Tibial artery (tissue), 4 donors: ENCODE results near the gene ZFPL1.

Experiments
- DNase-seq, 2 donors: peaks; one replicate each; pipeline ENCODE4 v3.0.0-alpha.2; 2019
- H3K27ac ChIP-seq, 2 donors: fragments of 200-600 bp; sonication (generic) in 1 of 2; 1 replicate in 1 of 2; 2 replicates in 1 of 2; pipeline ENCODE4 v1.5.1; 2018 to 2019; ENCODE audit warnings: mild to moderate bottlenecking in 1 of 2
- H3K27me3 ChIP-seq, 2 donors: fragments of 200-600 bp; sonication (generic) in 1 of 2; one replicate each; pipeline versions ENCODE4 v1.5.1 to v1.6.0; 2016 to 2019
- H3K36me3 ChIP-seq, 3 donors: fragments of 200-600 bp; sonication (generic) in 2 of 3; one replicate each; pipeline ENCODE4 v1.5.1; 2016 to 2019; ENCODE audit warnings: mild to moderate bottlenecking in 2 of 3
- H3K4me1 ChIP-seq, 4 donors: fragments of 200-600 bp; sonication (generic) in 2 of 4; 1 replicate in 3 of 4; 2 replicates in 1 of 4; pipeline ENCODE4 v1.5.1; 2016 to 2019
- H3K4me3 ChIP-seq, 2 donors: fragments of 200-600 bp; sonication (generic) in 1 of 2; 1 replicate in 1 of 2; 2 replicates in 1 of 2; pipeline ENCODE4 v1.5.1; 2018 to 2019; ENCODE audit warnings: mild to moderate bottlenecking in 2 of 2
- H3K9me3 ChIP-seq, 3 donors: fragments of 200-600 bp; sonication (generic) in 1 of 3; one replicate each; pipeline ENCODE4 v1.5.1; 2016 to 2019
- intact Hi-C: fragments of 100-400 bp; cut with DNase I; formaldehyde crosslinking; loops from one replicate; pipeline ENCODE4 v1.15.0; 2023; ENCODE audit warnings: low total_unique reads
- TF ChIP-seq, protein P1 (sequence below), 2 experiments: fragments of 200-600 bp in 1 of 2; fragments of 450-650 bp in 1 of 2; IDR thresholded peaks; one replicate each; pipeline ENCODE4 v1.5.1; 2017 to 2019; ENCODE audit warnings: antibody characterized with exemption in 2 of 2, mild to moderate bottlenecking in 1 of 2, moderate library complexity in 1 of 2

The ZFPL1 gene

DNA sequence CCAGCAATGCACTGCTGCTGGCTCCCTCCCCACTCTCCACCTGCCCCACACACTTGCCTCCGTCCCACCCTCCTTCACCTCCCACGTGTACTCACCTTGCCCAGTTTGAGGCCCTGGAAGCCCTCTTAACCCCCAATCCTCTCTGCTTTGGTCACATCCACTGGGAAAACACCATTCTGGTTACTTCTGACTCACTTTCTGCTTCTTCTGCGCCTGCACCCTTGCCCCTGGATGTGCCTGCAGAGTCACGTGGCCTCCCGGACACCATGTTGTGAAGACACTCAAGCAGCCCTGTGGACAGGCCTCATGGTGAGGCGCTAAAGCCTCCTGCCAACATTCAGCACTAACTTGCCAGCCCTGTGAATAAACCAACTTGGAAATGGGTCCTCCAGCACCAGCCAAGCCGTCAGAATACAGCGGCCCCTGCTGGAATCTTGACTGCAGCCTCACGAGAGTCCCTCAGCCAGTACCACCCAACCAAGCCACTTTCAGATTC, 23.1 kb upstream of the ZFPL1 start:
- Histone ChIP-seq H3K9me3 (no peaks in the 10 kb centered on the region), H3K27ac (no peak overlapping the region), H3K4me3 (no peak overlapping the region), H3K4me1 (no peaks in the 10 kb centered on the region), H3K36me3 (no peaks in the 10 kb centered on the region), H3K27me3 (peaks cover 0 to 14% of the 10 kb centered on the region in 2 donors)
- no peak for DNase-seq
- TF ChIP-seq, protein P1, sequence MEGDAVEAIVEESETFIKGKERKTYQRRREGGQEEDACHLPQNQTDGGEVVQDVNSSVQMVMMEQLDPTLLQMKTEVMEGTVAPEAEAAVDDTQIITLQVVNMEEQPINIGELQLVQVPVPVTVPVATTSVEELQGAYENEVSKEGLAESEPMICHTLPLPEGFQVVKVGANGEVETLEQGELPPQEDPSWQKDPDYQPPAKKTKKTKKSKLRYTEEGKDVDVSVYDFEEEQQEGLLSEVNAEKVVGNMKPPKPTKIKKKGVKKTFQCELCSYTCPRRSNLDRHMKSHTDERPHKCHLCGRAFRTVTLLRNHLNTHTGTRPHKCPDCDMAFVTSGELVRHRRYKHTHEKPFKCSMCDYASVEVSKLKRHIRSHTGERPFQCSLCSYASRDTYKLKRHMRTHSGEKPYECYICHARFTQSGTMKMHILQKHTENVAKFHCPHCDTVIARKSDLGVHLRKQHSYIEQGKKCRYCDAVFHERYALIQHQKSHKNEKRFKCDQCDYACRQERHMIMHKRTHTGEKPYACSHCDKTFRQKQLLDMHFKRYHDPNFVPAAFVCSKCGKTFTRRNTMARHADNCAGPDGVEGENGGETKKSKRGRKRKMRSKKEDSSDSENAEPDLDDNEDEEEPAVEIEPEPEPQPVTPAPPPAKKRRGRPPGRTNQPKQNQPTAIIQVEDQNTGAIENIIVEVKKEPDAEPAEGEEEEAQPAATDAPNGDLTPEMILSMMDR (IDR thresholded peaks at IDR 0.05): peak; percentile 8 to 13
- intact Hi-C loops: no loop called here

DNA sequence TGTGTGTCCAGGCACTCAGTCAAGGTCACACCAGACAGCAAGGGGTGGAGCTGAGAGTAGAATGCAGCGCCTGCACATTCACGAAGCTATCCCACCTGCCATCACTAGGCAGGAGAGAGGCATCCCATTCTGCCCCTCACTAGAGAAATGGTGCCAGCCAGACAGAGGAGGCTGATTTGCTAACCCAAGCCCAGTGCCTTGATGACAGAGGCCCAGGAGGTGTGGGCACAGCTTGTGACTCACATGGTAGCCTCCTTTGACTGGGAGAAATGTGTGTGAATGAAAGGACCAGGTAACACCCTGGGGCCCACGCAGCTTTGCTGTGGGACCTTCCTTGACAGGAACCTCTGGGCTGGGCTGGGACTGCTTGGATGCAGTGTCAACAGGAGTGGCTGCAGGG, 20.5 kb upstream of the ZFPL1 start:
- intact Hi-C loops: no loop called here
- Histone ChIP-seq H3K27me3 (peaks cover 0 to 28% of the 10 kb centered on the region in 2 donors), H3K4me1 (no peaks in the 10 kb centered on the region), H3K36me3 (no peaks in the 10 kb centered on the region), H3K27ac (no peak overlapping the region), H3K4me3 (no peak overlapping the region), H3K9me3 (no peaks in the 10 kb centered on the region)
- TF ChIP-seq, protein P1 (IDR thresholded peaks at IDR 0.05): no peak
- DNase-seq: no peak

DNA sequence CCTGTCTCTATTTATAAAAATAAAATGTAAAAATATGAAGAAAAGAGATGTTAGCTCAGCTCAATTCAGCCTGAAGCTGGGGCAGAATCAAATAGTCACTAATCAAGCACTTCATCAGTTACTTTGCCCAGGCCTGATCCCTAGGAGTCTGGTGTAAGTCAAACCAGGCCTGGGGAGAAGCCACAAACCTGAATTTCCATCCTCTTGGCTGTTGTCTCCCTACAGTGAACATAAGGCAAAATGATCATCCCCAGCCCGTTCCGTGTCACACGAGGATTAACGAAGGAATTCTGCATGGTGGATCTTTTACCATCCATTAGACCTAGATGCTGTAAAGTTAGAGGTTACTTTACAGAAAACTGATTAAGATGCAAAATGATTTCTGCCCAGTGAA, 19.2 kb upstream of the ZFPL1 start:
- H3K9me3 ChIP-seq: no peaks in the 10 kb centered on the region
- no peaks in the 10 kb centered on the region for H3K36me3 ChIP-seq
- TF ChIP-seq, protein P1 (IDR thresholded peaks at IDR 0.05): no peak
- intact Hi-C loops: no loop called here
- peaks cover 0 to 28% of the 10 kb centered on the region in 2 donors for H3K27me3 ChIP-seq
- no peaks in the 10 kb centered on the region for H3K4me1 ChIP-seq
- no peak for DNase-seq
- no peak overlapping the region for H3K27ac ChIP-seq
- no peak overlapping the region for H3K4me3 ChIP-seq

DNA sequence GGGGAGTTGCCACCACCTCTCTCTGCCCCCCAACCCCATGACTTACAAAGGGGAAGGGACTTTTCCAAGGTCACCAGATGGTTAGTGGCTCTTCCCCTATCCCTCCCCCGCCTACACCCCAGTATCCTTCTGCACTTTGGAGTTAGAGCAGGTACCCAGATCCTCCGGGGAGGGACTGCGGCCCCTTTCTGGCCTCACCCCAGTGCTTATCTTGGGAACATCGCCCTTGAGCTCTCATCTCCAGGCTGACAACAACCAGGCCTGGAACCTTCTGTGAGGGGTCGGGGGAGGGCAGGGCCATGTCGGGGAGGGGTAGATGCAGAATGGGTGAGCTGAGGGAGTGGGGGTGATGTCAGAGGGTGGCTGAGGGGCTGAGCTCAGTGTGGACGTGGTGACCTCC, 18.2 kb upstream of the ZFPL1 start:
- no peak overlapping the region for H3K27ac ChIP-seq
- DNase-seq: no peak
- TF ChIP-seq, protein P1 (IDR thresholded peaks at IDR 0.05): no peak

DNA sequence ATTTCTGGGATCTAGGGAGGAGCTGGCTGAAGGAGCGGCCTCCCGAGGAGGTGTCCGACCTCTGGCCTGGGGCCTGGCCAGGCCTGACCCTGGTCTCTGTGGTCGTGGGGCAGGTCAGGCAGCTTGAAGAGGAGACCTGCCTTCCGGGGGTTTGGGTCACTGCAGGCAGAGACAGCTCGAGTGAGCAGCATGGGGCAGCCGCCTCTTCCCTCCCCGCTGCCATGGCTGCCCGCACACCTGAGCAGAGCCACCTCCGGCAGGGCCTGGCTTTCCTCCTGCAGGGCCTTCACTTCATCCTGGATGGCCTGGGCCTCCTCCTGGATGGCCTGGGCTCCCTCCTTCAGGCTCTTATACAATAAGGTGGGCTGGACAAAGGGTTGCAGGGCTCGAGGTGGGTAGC, 17.7 kb upstream of the ZFPL1 start:
- Histone ChIP-seq H3K9me3 (no peaks in the 10 kb centered on the region), H3K4me3 (no peak overlapping the region), H3K27me3 (peaks cover 0 to 25% of the 10 kb centered on the region in 2 donors), H3K36me3 (no peaks in the 10 kb centered on the region), H3K27ac (no peak overlapping the region), H3K4me1 (no peaks in the 10 kb centered on the region)
- no peak for DNase-seq
- intact Hi-C loops: no loop called here
- TF ChIP-seq, protein P1 (IDR thresholded peaks at IDR 0.05): no peak

More for the DNA sequence above, 18.2 kb upstream of the ZFPL1 start:
- H3K27me3 ChIP-seq: peaks cover 0 to 25% of the 10 kb centered on the region in 2 donors
- no peak overlapping the region for H3K4me3 ChIP-seq
- no peaks in the 10 kb centered on the region for H3K36me3 ChIP-seq
- intact Hi-C loops: no loop called here
- H3K9me3 ChIP-seq: no peaks in the 10 kb centered on the region
- no peaks in the 10 kb centered on the region for H3K4me1 ChIP-seq

- intact Hi-C loops: no loop called here
- Histone ChIP-seq H3K27me3 (peaks cover 0 to 25% of the 10 kb centered on the region in 2 donors), H3K36me3 (no peaks in the 10 kb centered on the region), H3K9me3 (no peaks in the 10 kb centered on the region), H3K4me3 (no peak overlapping the region), H3K4me1 (no peaks in the 10 kb centered on the region), H3K27ac (no peak overlapping the region)
- DNase-seq: no peak
- TF ChIP-seq, protein P1 (IDR thresholded peaks at IDR 0.05): no peak
These were observed 17.2 kb upstream of the ZFPL1 start for GRCh38 chr11:65066805-65067291.
